GM19193 (cell line): ENCODE data around the gene TMED8.
A peak's percentile ranks its signal among the peaks of the same experiment; 100 is the strongest.

ENCODE experiments used
- POLR2A ChIP-seq: IDR thresholded peaks from 4 replicates; pipeline ENCODE4 v1.6.1; 2011; ENCODE audit not compliant: insufficient read depth, insufficient read length; ENCODE audit errors: extremely low read depth

Gene TMED8

GRCh38 chr14:77376771-77377501 lies at the start of gene TMED8, which contains the start of gene SAMD15:
TSS of gene TMED8 (minus strand) at chr14:77377094. CDS start at chr14:77377053, 41 bp downstream.
TSS of gene SAMD15 (plus strand) at chr14:77377379. CDS start at chr14:77377419, 40 bp downstream.
- peak; percentile 59 for TF ChIP-seq POLR2A

- TF ChIP-seq POLR2A = no peak
Observed at GRCh38 chr14:77426396-77426795, 49.5 kb upstream of the TMED8 start.

- TF ChIP-seq POLR2A = no peak
Observed at GRCh38 chr14:77424862-77425261, 48.0 kb upstream of the TMED8 start.

GRCh38 chr14:77423423-77423822 lies 46.5 kb upstream of the TMED8 start, which contains the start of gene NOXRED1:
TSS of gene NOXRED1 (minus strand) at chr14:77423523. CDS start at chr14:77422889, 634 bp downstream.
- no peak for TF ChIP-seq POLR2A

GRCh38 chr14:77421201-77421600 lies 44.3 kb upstream of the TMED8 start:
- TF ChIP-seq POLR2A = no peak

GRCh38 chr14:77416836-77417235 lies 39.9 kb upstream of the TMED8 start:
- TF ChIP-seq POLR2A = no peak

- TF ChIP-seq POLR2A = no peak
Observed at GRCh38 chr14:77409131-77409533, 32.2 kb upstream of the TMED8 start.

- TF ChIP-seq POLR2A = no peak
Observed at GRCh38 chr14:77407158-77407557, 30.3 kb upstream of the TMED8 start.

GRCh38 chr14:77406718-77407117 lies 29.8 kb upstream of the TMED8 start:
- no peak for TF ChIP-seq POLR2A

GRCh38 chr14:77406086-77406485 lies 29.2 kb upstream of the TMED8 start:
- TF ChIP-seq POLR2A = no peak

GRCh38 chr14:77403768-77404167 lies 26.9 kb upstream of the TMED8 start:
- TF ChIP-seq POLR2A = no peak

GRCh38 chr14:77400216-77400615 lies 23.3 kb upstream of the TMED8 start:
- no peak for TF ChIP-seq POLR2A

- TF ChIP-seq POLR2A = no peak
Observed at GRCh38 chr14:77390188-77390587, 13.3 kb upstream of the TMED8 start.

GRCh38 chr14:77378701-77379100 lies 1.8 kb upstream of the TMED8 start:
- TF ChIP-seq POLR2A = no peak

- TF ChIP-seq POLR2A = no peak
Observed at GRCh38 chr14:77377502-77377844, 579 bp upstream of the TMED8 start.

GRCh38 chr14:77375973-77376770 lies 722 bp downstream of the TMED8 start:
- no peak for TF ChIP-seq POLR2A
